Suprapubic skin (tissue), 4 donors: Measurements from ENCODE around the gene TBC1D1. TPM values are rescaled to one million over a fixed set of nuclear protein-coding genes. Genes with fewer than 3 reads are reported as not detected.

Experiments
- DNase-seq, 2 donors: peaks; one replicate each; pipeline ENCODE4 v3.0.0-alpha.2; 2019; ENCODE audit warnings: low spot score in 2 of 2
- H3K27ac ChIP-seq: fragments of 200-600 bp; sonication (generic); one replicate; pipeline ENCODE4 v1.5.1; 2019
- H3K27me3 ChIP-seq: fragments of 200-600 bp; sonication (generic); one replicate; pipeline ENCODE4 v1.5.1; 2019
- H3K36me3 ChIP-seq: fragments of 200-600 bp; sonication (generic); one replicate; pipeline ENCODE4 v1.5.1; 2019
- H3K4me1 ChIP-seq: fragments of 200-600 bp; sonication (generic); one replicate; pipeline ENCODE4 v1.5.1; 2019
- H3K4me3 ChIP-seq: fragments of 200-600 bp; sonication (generic); one replicate; pipeline ENCODE4 v1.5.1; 2019; ENCODE audit warnings: mild to moderate bottlenecking
- H3K9me3 ChIP-seq: fragments of 200-600 bp; sonication (generic); one replicate; pipeline ENCODE4 v1.5.1; 2019
- EP300 ChIP-seq: sonication (generic); formaldehyde crosslinking; IDR thresholded peaks from one replicate; pipeline ENCODE4 v1.6.1; 2017; ENCODE audit warnings: antibody characterized with exemption
- POLR2A ChIP-seq, 2 donors: fragments of 450-650 bp; IDR thresholded peaks; one replicate each; pipeline ENCODE4 v1.6.1; 2017; ENCODE audit warnings: antibody characterized with exemption in 2 of 2, mild to moderate bottlenecking in 2 of 2, moderate library complexity in 2 of 2
- POLR2AphosphoS5 ChIP-seq, 3 donors: sonication (generic); formaldehyde crosslinking; IDR thresholded peaks; one replicate each; pipeline ENCODE4 v1.6.1; 2017; ENCODE audit warnings: antibody characterized with exemption in 3 of 3
- WGBS: methylation state at CpG from one replicate; pipeline ENCODE4 v1.1.5; 2018; 5-methylcytosine and 5-hydroxymethylcytosine counted together
- total RNA-seq, 4 donors: library from RNA; depleted of rRNA; stranded (reverse); fragments of >200 nt; gene quantifications; one replicate each; pipeline ENCODE4 v1.1.0, GENCODE V29; 2016
- TF ChIP-seq, protein P1 (sequence below), 2 donors: fragments of 200-600 bp in 1 of 2; fragments of 450-650 bp in 1 of 2; sonication (generic) in 1 of 2; IDR thresholded peaks; one replicate each; pipeline ENCODE4 v1.5.1; 2016 to 2019; ENCODE audit warnings: antibody characterized with exemption in 2 of 2, mild to moderate bottlenecking in 1 of 2, moderate library complexity in 1 of 2

Gene TBC1D1
- total RNA-seq, 4 donors from 2014 or later = 16.3 to 32.0 (median 22.2) TPM

- WGBS = 63% methylated on average over 11 of the region's 11 CpGs
- no peaks in the 10 kb centered on the region for H3K4me1 ChIP-seq
- no peaks in the 10 kb centered on the region for H3K36me3 ChIP-seq
- no peaks in the 10 kb centered on the region for H3K27me3 ChIP-seq
- TF ChIP-seq, protein P1, sequence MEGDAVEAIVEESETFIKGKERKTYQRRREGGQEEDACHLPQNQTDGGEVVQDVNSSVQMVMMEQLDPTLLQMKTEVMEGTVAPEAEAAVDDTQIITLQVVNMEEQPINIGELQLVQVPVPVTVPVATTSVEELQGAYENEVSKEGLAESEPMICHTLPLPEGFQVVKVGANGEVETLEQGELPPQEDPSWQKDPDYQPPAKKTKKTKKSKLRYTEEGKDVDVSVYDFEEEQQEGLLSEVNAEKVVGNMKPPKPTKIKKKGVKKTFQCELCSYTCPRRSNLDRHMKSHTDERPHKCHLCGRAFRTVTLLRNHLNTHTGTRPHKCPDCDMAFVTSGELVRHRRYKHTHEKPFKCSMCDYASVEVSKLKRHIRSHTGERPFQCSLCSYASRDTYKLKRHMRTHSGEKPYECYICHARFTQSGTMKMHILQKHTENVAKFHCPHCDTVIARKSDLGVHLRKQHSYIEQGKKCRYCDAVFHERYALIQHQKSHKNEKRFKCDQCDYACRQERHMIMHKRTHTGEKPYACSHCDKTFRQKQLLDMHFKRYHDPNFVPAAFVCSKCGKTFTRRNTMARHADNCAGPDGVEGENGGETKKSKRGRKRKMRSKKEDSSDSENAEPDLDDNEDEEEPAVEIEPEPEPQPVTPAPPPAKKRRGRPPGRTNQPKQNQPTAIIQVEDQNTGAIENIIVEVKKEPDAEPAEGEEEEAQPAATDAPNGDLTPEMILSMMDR (IDR thresholded peaks at IDR 0.05) = peak; percentile 41 to 49
- TF ChIP-seq POLR2AphosphoS5 (IDR thresholded peaks at IDR 0.05) (no peak), POLR2A (IDR thresholded peaks at IDR 0.05) (no peak), EP300 (no peak)
- DNase-seq = no peak
- H3K4me3 ChIP-seq = no peak overlapping the region
- H3K9me3 ChIP-seq = no peaks in the 10 kb centered on the region
- H3K27ac ChIP-seq = no peak overlapping the region
Measured at GRCh38 chr4:38034986-38035882, 144.3 kb downstream of the TBC1D1 start.

- no peak overlapping the region for H3K4me3 ChIP-seq
- DNase-seq = no peak
- WGBS = 89% methylated on average over 4 of the region's 4 CpGs
Measured at GRCh38 chr4:38036548-38036947, 145.7 kb downstream of the TBC1D1 start.

GRCh38 chr4:38037612-38038011 lies 146.7 kb downstream of the TBC1D1 start:
- H3K4me3 ChIP-seq = no peak overlapping the region
- no peak for TF ChIP-seq POLR2AphosphoS5 (IDR thresholded peaks at IDR 0.05)
- no peak for TF ChIP-seq POLR2A (IDR thresholded peaks at IDR 0.05)
- no peak for TF ChIP-seq EP300
- TF ChIP-seq, protein P1 (IDR thresholded peaks at IDR 0.05) = no peak

More at GRCh38 chr4:38036548-38036947, 145.7 kb downstream of the TBC1D1 start:
- Histone ChIP-seq H3K27ac (no peak overlapping the region), H3K27me3 (no peaks in the 10 kb centered on the region), H3K9me3 (no peaks in the 10 kb centered on the region), H3K36me3 (no peaks in the 10 kb centered on the region), H3K4me1 (no peaks in the 10 kb centered on the region)
- TF ChIP-seq POLR2A (IDR thresholded peaks at IDR 0.05) (no peak), EP300 (no peak), POLR2AphosphoS5 (IDR thresholded peaks at IDR 0.05) (no peak)
- TF ChIP-seq, protein P1 (IDR thresholded peaks at IDR 0.05) = no peak

DNA sequence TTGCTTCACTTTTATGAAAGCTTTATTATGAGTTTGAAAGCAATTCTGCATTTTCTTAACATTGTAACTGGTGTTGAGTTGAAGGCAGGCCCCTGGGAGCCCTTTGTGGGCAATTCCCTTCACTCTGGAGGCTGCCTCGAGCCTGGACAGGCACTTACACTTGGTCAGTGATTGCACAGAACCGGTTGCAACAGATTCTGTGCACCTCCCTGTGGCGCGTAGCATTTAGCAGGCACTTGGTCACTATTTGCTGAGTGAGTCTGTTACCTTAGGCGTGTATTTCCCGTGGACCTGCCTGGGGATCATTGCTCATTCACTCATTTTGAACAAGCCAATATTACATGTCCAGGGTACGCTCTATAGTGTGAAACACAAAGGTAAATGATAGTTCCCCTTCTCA lies 149.7 kb downstream of the TBC1D1 start:
- 91% methylated on average over 7 of the region's 7 CpGs for WGBS
- DNase-seq = no peak
- no peak overlapping the region for H3K4me3 ChIP-seq
- peaks cover 3% of the 10 kb centered on the region for H3K36me3 ChIP-seq
- H3K27me3 ChIP-seq = no peaks in the 10 kb centered on the region
- TF ChIP-seq, protein P1 (IDR thresholded peaks at IDR 0.05) = no peak
- TF ChIP-seq POLR2AphosphoS5 (IDR thresholded peaks at IDR 0.05) = no peak
- no peak for TF ChIP-seq EP300
- TF ChIP-seq POLR2A (IDR thresholded peaks at IDR 0.05) = no peak
- H3K4me1 ChIP-seq = no peaks in the 10 kb centered on the region
- no peaks in the 10 kb centered on the region for H3K9me3 ChIP-seq
- H3K27ac ChIP-seq = no peak overlapping the region

More at GRCh38 chr4:38037612-38038011, 146.7 kb downstream of the TBC1D1 start:
- no peak overlapping the region for H3K27ac ChIP-seq
- no peaks in the 10 kb centered on the region for H3K9me3 ChIP-seq
- no peak for DNase-seq
- H3K36me3 ChIP-seq = peaks cover 3% of the 10 kb centered on the region
- WGBS = 84% methylated on average over 8 of the region's 8 CpGs
- no peaks in the 10 kb centered on the region for H3K4me1 ChIP-seq
- no peaks in the 10 kb centered on the region for H3K27me3 ChIP-seq

- Histone ChIP-seq H3K4me1 (no peaks in the 10 kb centered on the region), H3K27me3 (no peaks in the 10 kb centered on the region), H3K36me3 (peaks cover 7% of the 10 kb centered on the region), H3K9me3 (no peaks in the 10 kb centered on the region), H3K4me3 (no peak overlapping the region), H3K27ac (no peak overlapping the region)
- no peak for DNase-seq
- 86% methylated on average over 7 of the region's 7 CpGs for WGBS
- TF ChIP-seq, protein P1 (IDR thresholded peaks at IDR 0.05) = no peak
- no peak for TF ChIP-seq POLR2AphosphoS5 (IDR thresholded peaks at IDR 0.05)
Measured at GRCh38 chr4:38044060-38044459, 153.2 kb downstream of the TBC1D1 start.
